Keratinocyte (primary cell): ENCODE data around the gene EHD3.

Experiments
- CTCF ChIP-seq, 3 experiments: IDR thresholded peaks in 1 of 3; conservative IDR thresholded peaks in 1 of 3; optimal IDR thresholded peaks in 1 of 3; 2 replicates in 2 of 3; 3 replicates in 1 of 3; pipeline versions ENCODE3 to v1.5.1; 2011; ENCODE audit warnings: low read length in 3 of 3, mild to moderate bottlenecking in 3 of 3, moderate library complexity in 2 of 3, control low read depth in 1 of 3, inconsistent platforms in 1 of 3; ENCODE audit not compliant: insufficient read depth in 2 of 3; ENCODE audit errors: extremely low read depth in 1 of 3
- EZH2 ChIP-seq: IDR thresholded peaks from one replicate; pipeline ENCODE4 v1.6.1; 2012; ENCODE audit warnings: inconsistent platforms, mild to moderate bottlenecking, low read length, moderate library complexity

DNA sequence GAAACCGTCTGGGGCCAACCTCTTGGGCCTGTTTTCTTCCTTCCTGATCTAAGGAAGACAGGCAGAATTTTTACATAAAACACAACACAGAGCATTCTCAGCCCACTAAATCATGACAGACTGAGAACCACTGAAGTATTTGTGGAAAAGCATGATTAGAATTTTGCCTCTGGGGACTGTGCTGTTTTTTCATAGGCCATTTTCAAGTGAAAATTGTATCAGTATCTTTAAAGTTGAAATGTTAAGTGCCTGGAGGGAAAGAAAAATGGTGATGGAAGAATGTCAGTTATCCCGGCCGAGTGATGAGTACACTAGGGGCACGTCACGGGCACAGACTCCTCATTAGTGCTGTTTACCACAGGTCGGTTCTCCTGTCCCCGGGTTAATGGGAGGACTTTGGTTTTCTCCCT lies 36.9 kb downstream of the EHD3 start:
- no peak for TF ChIP-seq CTCF (optimal IDR thresholded peaks at IDR 0.05 in 1 of 3, IDR thresholded peaks at IDR 0.05 in 1 of 3, conservative IDR thresholded peaks at IDR 0.05 in 1 of 3; ENCODE audit: extremely low read depth in 1 of 3, insufficient read depth in 2 of 3, low read length in 3 of 3)
- no peak for TF ChIP-seq EZH2
